Parathyroid adenoma (tissue), 2 donors: Measurements from ENCODE around the gene PEPD.
A peak's percentile ranks its signal among the peaks of the same experiment; 100 is the strongest.

ENCODE experiments used
- H2AFZ ChIP-seq: fragments of 300-600 bp; sonication (generic); one replicate; pipeline ENCODE4 v1.7.0; 2017; ENCODE audit warnings: antibody characterized with exemption, mild to moderate bottlenecking
- H3K27ac ChIP-seq: fragments of 300-600 bp; sonication (generic); one replicate; pipeline ENCODE4 v1.7.0; 2017
- H3K27me3 ChIP-seq: fragments of 300-600 bp; sonication (generic); one replicate; pipeline ENCODE4 v1.7.0; 2017; ENCODE audit warnings: low read length; ENCODE audit not compliant: control insufficient read depth, insufficient read depth
- H3K36me3 ChIP-seq: fragments of 300-600 bp; sonication (generic); one replicate; pipeline ENCODE4 v1.7.0; 2017; ENCODE audit warnings: low read length; ENCODE audit not compliant: control insufficient read depth, insufficient read depth
- H3K4me1 ChIP-seq: fragments of 300-600 bp; sonication (generic); one replicate; pipeline ENCODE4 v1.7.0; 2017; ENCODE audit warnings: control low read depth
- H3K4me2 ChIP-seq: fragments of 300-600 bp; sonication (generic); one replicate; pipeline ENCODE4 v1.7.0; 2017; ENCODE audit warnings: low read length
- H3K4me3 ChIP-seq: fragments of 300-600 bp; sonication (generic); one replicate; pipeline ENCODE4 v1.7.0; 2017; ENCODE audit warnings: low read depth, low read length
- H3K79me2 ChIP-seq: fragments of 300-600 bp; sonication (generic); one replicate; pipeline ENCODE4 v1.7.0; 2017; ENCODE audit warnings: control low read depth
- H3K9ac ChIP-seq: fragments of 300-600 bp; sonication (generic); one replicate; pipeline ENCODE4 v1.7.0; 2017; ENCODE audit warnings: mild to moderate bottlenecking
- H3K9me3 ChIP-seq: fragments of 300-600 bp; sonication (generic); one replicate; pipeline ENCODE4 v1.7.0; 2017; ENCODE audit warnings: low read length; ENCODE audit not compliant: control insufficient read depth
- TF ChIP-seq, protein P1 (sequence below): fragments of 300-600 bp; sonication (generic); IDR thresholded peaks from one replicate; pipeline ENCODE4 v1.7.0; 2017; ENCODE audit warnings: antibody characterized with exemption, mild to moderate bottlenecking
- donor health status: primary hyperparathyroidism.

PEPD gene

DNA sequence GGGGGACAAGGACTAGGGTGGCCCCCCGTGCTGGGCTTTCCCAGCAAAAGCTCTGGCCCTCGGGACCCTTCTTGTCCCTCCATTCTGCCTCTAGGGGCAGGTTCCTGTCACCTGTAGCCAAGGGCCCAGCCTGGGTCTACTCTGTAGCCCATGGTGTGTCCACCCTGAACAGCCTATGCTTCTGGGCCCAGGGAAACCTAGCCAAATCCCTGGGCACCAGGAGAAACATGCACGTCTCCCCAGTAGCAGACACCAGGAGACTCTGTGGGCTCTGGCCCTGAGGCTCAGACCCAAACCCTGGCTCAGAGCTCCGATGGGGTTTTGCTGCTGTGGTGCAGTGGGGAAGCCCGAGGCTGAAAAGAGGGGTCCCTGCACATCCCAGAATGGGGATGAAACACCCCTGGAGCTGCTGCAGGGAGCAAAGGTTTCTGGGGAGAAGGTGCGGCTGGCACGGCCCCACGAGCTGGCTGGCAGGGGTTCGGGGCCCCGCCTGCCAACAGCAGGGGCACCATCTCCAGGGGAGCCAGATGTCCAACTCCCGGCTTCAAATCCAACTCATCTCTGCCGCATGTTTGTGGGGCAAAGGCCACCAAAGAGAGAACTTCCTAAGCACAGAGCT lies 129.9 kb downstream of the PEPD start:
- Histone ChIP-seq H3K9me3 (no peaks in the 10 kb centered on the region), H3K4me2 (no peak overlapping the region), H3K36me3 (no peaks in the 10 kb centered on the region), H3K4me1 (peaks cover 3% of the 10 kb centered on the region), H3K27ac (no peak overlapping the region), H3K4me3 (no peak overlapping the region), H2AFZ (no peak overlapping the region), H3K27me3 (no peaks in the 10 kb centered on the region), H3K9ac (no peak overlapping the region), H3K79me2 (no peaks in the 10 kb centered on the region)
- TF ChIP-seq, protein P1, sequence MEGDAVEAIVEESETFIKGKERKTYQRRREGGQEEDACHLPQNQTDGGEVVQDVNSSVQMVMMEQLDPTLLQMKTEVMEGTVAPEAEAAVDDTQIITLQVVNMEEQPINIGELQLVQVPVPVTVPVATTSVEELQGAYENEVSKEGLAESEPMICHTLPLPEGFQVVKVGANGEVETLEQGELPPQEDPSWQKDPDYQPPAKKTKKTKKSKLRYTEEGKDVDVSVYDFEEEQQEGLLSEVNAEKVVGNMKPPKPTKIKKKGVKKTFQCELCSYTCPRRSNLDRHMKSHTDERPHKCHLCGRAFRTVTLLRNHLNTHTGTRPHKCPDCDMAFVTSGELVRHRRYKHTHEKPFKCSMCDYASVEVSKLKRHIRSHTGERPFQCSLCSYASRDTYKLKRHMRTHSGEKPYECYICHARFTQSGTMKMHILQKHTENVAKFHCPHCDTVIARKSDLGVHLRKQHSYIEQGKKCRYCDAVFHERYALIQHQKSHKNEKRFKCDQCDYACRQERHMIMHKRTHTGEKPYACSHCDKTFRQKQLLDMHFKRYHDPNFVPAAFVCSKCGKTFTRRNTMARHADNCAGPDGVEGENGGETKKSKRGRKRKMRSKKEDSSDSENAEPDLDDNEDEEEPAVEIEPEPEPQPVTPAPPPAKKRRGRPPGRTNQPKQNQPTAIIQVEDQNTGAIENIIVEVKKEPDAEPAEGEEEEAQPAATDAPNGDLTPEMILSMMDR = no peak

DNA sequence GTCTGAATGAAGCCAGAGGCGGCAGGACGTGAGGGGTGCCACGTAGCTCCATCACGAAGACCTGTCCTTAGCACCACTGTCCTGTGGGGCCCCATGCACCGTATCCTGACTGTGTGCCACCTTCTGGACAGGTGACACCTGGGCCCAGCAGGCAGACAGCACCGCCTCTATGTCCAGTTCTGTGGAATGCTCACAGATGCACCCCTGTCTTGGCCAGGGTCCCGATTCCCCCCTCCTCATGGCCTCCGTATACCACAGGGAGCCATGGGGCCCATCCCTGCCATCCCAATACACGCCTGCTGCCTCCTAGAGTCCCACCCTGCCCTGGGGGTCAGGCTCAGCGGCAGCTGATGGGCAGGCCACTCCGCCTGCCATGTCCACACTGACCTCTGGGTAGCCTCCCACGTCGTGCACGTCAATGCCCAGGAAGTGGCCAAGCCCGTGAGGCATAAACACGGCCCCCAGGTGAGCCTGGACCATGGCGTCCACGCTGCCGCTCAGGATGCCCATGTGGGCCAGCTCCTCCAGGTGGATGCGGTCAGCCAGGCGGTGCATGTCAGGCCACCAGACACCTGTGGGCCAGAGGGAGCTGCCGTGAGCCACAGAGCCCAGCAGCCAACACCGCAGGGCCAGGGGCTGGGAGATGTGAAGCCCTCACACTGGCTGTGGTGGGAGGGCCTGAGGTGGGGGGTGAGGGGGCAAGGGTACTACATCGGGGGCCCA lies 130.5 kb downstream of the PEPD start:
- Histone ChIP-seq H2AFZ (no peak overlapping the region), H3K4me3 (no peak overlapping the region), H3K27ac (no peak overlapping the region), H3K9me3 (no peaks in the 10 kb centered on the region), H3K79me2 (no peaks in the 10 kb centered on the region), H3K27me3 (no peaks in the 10 kb centered on the region), H3K9ac (no peak overlapping the region), H3K36me3 (no peaks in the 10 kb centered on the region), H3K4me1 (peaks cover 3% of the 10 kb centered on the region), H3K4me2 (no peak overlapping the region)
- TF ChIP-seq, protein P1 = no peak

- Histone ChIP-seq H3K4me2 (no peak overlapping the region), H2AFZ (no peak overlapping the region), H3K27ac (peak overlapping the region; percentile 64), H3K9ac (no peak overlapping the region), H3K4me3 (no peak overlapping the region), H3K27me3 (no peaks in the 10 kb centered on the region), H3K4me1 (peaks cover 3% of the 10 kb centered on the region), H3K36me3 (no peaks in the 10 kb centered on the region), H3K79me2 (no peaks in the 10 kb centered on the region), H3K9me3 (no peaks in the 10 kb centered on the region)
- TF ChIP-seq, protein P1 = no peak
These were observed 131.3 kb downstream of the PEPD start for GRCh38 chr19:33390101-33390907.

DNA sequence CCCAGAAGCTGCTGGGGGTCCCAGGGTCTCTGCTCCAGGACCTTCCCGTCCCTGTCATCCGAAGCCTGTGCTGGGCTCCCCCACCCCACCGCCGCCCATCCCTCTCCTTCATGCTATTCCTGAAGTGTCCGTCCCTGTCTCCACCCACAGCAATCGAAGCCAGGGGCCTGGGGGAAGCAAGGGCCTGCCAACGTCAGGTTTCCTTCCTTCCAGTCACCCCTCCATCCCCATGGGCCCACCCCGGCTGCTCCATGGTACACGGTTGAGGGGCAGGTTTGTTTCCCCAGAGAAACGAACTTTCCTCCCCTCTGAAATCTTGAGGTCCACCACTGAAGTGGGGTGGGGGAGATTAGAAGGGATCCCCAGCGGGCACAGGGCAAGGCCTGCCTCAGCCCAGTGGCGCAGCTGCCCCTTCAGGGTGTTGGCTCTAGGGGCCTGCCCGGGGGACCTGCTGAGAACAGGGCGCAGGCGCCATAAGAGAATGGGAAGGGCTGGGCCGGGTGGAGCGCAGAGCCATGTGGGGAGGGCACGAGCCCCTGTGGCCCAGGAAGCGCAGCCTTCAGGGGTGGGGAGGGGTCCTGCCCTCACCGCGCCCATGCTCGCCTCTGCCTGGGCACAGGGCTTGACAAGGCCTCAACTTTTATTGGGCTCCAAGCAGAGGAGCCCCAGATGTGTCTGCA lies 132.0 kb downstream of the PEPD start:
- peaks cover 3% of the 10 kb centered on the region for H3K4me1 ChIP-seq
- no peak overlapping the region for H3K4me3 ChIP-seq
- no peak overlapping the region for H2AFZ ChIP-seq
- TF ChIP-seq, protein P1 = no peak
- no peaks in the 10 kb centered on the region for H3K27me3 ChIP-seq
- H3K27ac ChIP-seq = peak overlapping the region; percentile 64
- H3K36me3 ChIP-seq = no peaks in the 10 kb centered on the region
- H3K79me2 ChIP-seq = no peaks in the 10 kb centered on the region
- H3K4me2 ChIP-seq = no peak overlapping the region
- H3K9me3 ChIP-seq = no peaks in the 10 kb centered on the region
- no peak overlapping the region for H3K9ac ChIP-seq
